HCT116 (cell line): ENCODE results near the gene DAAM1. TPM values are rescaled to one million over a fixed set of nuclear protein-coding genes. Genes with fewer than 3 reads are reported as not detected.

ENCODE experiments used
- ATAC-seq: fragments of 200-7000 bp; cut with Tn5 transposase; 2 replicates; pipeline ENCODE4 v1.9.1; 2020; ENCODE audit warnings: mild to moderate bottlenecking, moderate library complexity
- BruUV-seq: library from RNA; stranded (reverse); fragments of 400-500 nt; replicated peaks from 2 replicates; lab custom pipeline; 2021; lab: Mats Ljungman, UMichigan
- CTCF ChIA-PET: fragments of 300-600 bp; sonication (Branson Sonifier 250); formaldehyde crosslinking; loops from one replicate; lab custom pipeline; 2021; ENCODE audit warnings: antibody characterized with exemption; lab: Charles Lee
- POLR2A ChIA-PET: fragments of 300-600, 350-600 bp; sonication (Branson Sonifier 250); formaldehyde crosslinking; loops from one replicate; lab custom pipeline; 2021; ENCODE audit warnings: antibody characterized with exemption; lab: Charles Lee
- RAD21 ChIA-PET, 2 experiments: fragments of 300-600 bp; sonication (Branson Sonifier 250); formaldehyde crosslinking; loops; one replicate each; lab custom pipeline; 2023; ENCODE audit warnings: low total read pairs in 2 of 2; ENCODE audit not compliant: uncharacterized antibody in 2 of 2, unreplicated experiment in 2 of 2, low non-redundant PET in 1 of 2; lab: Charles Lee
- DNase-seq: peaks from one replicate; pipeline ENCODE4 v3.0.0-alpha.2; 2010; ENCODE audit warnings: low read depth, low spot score
- H2AFZ ChIP-seq: fragments of 200-600 bp; shearing (Covaris generic), sonication (generic); 2 replicates; pipeline ENCODE4 v1.6.1; 2017; ENCODE audit warnings: low read depth, mixed run types, mixed read lengths, antibody characterized with exemption, low read length; ENCODE audit not compliant: poor library complexity, severe bottlenecking
- H3K27ac ChIP-seq: 2 replicates; pipeline ENCODE4 v1.5.1; 2012; ENCODE audit warnings: low read depth, low read length
- H3K27me3 ChIP-seq: fragments of 200-600 bp; sonication (generic); 2 replicates; pipeline ENCODE4 v1.6.1; 2016; ENCODE audit warnings: mixed run types, low read length, mixed read lengths; ENCODE audit not compliant: insufficient read depth
- H3K36me3 ChIP-seq, 2 experiments: fragments of 200-500 bp in 1 of 2; fragments of 200-600 bp in 1 of 2; sonication (Bioruptor generic) in 1 of 2; sonication (generic) in 1 of 2; 2 replicates each; pipeline versions ENCODE4 v1.5.1 to v1.6.1; 2014 to 2016; ENCODE audit warnings: low read length in 2 of 2, inconsistent platforms in 1 of 2, mixed read lengths in 1 of 2, mixed run types in 1 of 2; ENCODE audit not compliant: insufficient read depth in 2 of 2, control insufficient read depth in 1 of 2
- H3K4me1 ChIP-seq, 2 experiments: fragments of 200-600 bp in 1 of 2; sonication (generic) in 1 of 2; 2 replicates each; pipeline versions ENCODE4 v1.5.1 to v1.6.1; 2012 to 2017; ENCODE audit warnings: low read length in 2 of 2, inconsistent platforms in 1 of 2, mild to moderate bottlenecking in 1 of 2, mixed read lengths in 1 of 2, mixed run types in 1 of 2, moderate library complexity in 1 of 2; ENCODE audit not compliant: insufficient read depth in 2 of 2, control insufficient read depth in 1 of 2
- H3K4me2 ChIP-seq: fragments of 200-600 bp; sonication (generic); 2 replicates; pipeline ENCODE4 v1.6.1; 2017; ENCODE audit warnings: mixed run types, low read length, mixed read lengths
- H3K4me3 ChIP-seq, 2 experiments: fragments of 200-600 bp in 1 of 2; sonication (generic) in 1 of 2; replicated peaks in 1 of 2; 2 replicates each; pipeline ENCODE4 v1.5.1; 2011 to 2016; ENCODE audit warnings: low read length in 2 of 2, control low read depth in 1 of 2, low read depth in 1 of 2, mild to moderate bottlenecking in 1 of 2, mixed read lengths in 1 of 2, mixed run types in 1 of 2
- H3K79me2 ChIP-seq: fragments of 200-600 bp; sonication (generic); 2 replicates; pipeline ENCODE4 v1.6.1; 2017; ENCODE audit warnings: mild to moderate bottlenecking, mixed run types, low read length, moderate library complexity, mixed read lengths; ENCODE audit not compliant: insufficient read depth
- H3K9ac ChIP-seq: fragments of 200-600 bp; sonication (generic); 2 replicates; pipeline ENCODE4 v1.6.1; 2016; ENCODE audit warnings: low read length, mixed read lengths
- H3K9me2 ChIP-seq: fragments of 200-600 bp; sonication (generic), shearing (Covaris generic); 2 replicates; pipeline ENCODE4 v1.6.1; 2017; ENCODE audit warnings: mixed run types, mild to moderate bottlenecking, moderate library complexity; ENCODE audit not compliant: insufficient read depth
- H3K9me3 ChIP-seq, 2 experiments: fragments of 200-500 bp in 1 of 2; fragments of 200-600 bp in 1 of 2; sonication (Bioruptor generic) in 1 of 2; sonication (generic) in 1 of 2; 2 replicates each; pipeline ENCODE4 v1.6.1; 2014 to 2017; ENCODE audit warnings: low read length in 2 of 2, mixed read lengths in 2 of 2, inconsistent platforms in 1 of 2, low read depth in 1 of 2, mild to moderate bottlenecking in 1 of 2, mixed run types in 1 of 2, moderate library complexity in 1 of 2; ENCODE audit not compliant: control insufficient read depth in 1 of 2, insufficient read depth in 1 of 2
- H4K20me1 ChIP-seq: fragments of 200-600 bp; sonication (generic), shearing (Covaris generic); 2 replicates; pipeline ENCODE4 v1.6.1; 2017; ENCODE audit warnings: mixed run types, mild to moderate bottlenecking, moderate library complexity; ENCODE audit not compliant: insufficient read depth
- CTCF ChIP-seq, 3 experiments: fragments of 200-600 bp in 1 of 3; sonication (generic) in 1 of 3; IDR thresholded peaks in 2 of 3; conservative IDR thresholded peaks in 1 of 3; 2 replicates each; pipeline ENCODE4 v1.5.1; 2012 to 2017; ENCODE audit warnings: low read depth in 2 of 3, low read length in 2 of 3, antibody characterized with exemption in 1 of 3, borderline replicate concordance in 1 of 3, control low read depth in 1 of 3, mild to moderate bottlenecking in 1 of 3, mixed read lengths in 1 of 3, mixed run types in 1 of 3, moderate library complexity in 1 of 3; ENCODE audit not compliant: insufficient read depth in 1 of 3
- FOSL1 ChIP-seq: IDR thresholded peaks from 2 replicates; pipeline ENCODE4 v1.6.1; 2012; ENCODE audit warnings: low read depth
- MAX ChIP-seq: IDR thresholded peaks from 2 replicates; pipeline ENCODE4 v1.6.1; 2012
- POLR2A ChIP-seq: IDR thresholded peaks from 2 replicates; pipeline ENCODE4 v1.7.0; 2011; ENCODE audit warnings: borderline replicate concordance; ENCODE audit not compliant: insufficient read depth, insufficient read length; ENCODE audit errors: extremely low read depth
- SP1 ChIP-seq: IDR thresholded peaks from 2 replicates; pipeline ENCODE4 v1.6.1; 2012; ENCODE audit warnings: low read depth
- ZFX ChIP-seq: fragments of 450-650 bp; IDR thresholded peaks from 2 replicates; pipeline ENCODE4 v1.6.1; 2017
- ZNF274 ChIP-seq: fragments of 200-500 bp; sonication (Bioruptor generic); IDR thresholded peaks from 2 replicates; pipeline ENCODE4 v1.6.1; 2014; ENCODE audit warnings: mild to moderate bottlenecking, low read depth, low read length, inconsistent platforms
- intact Hi-C: fragments of 100-400 bp; cut with micrococcal nuclease; formaldehyde crosslinking; loops from 2 replicates; pipeline ENCODE4 v1.10.0; 2022
- total RNA-seq: library from RNA; stranded (reverse); gene quantifications from one replicate; pipeline ENCODE4 v1.2.1, GENCODE V29; 2021; ENCODE audit not compliant: unreplicated experiment

Gene DAAM1
- total RNA-seq, 1 experiment from 2014 or later = 10.7 TPM

GRCh38 chr14:59342516-59343484 is 154.3 kb downstream of the DAAM1 start:
- H2AFZ ChIP-seq = peak overlapping the region; percentile 13
- H3K9me2 ChIP-seq = no peaks in the 10 kb centered on the region
- peak; percentile 28 for DNase-seq
- H3K4me3 ChIP-seq = no peak overlapping the region
- H3K4me1 ChIP-seq = peaks cover 25 to 30% of the 10 kb centered on the region in 2 experiments
- no peaks in the 10 kb centered on the region for H3K27me3 ChIP-seq
- peak overlapping the region; percentile 52 for H3K4me2 ChIP-seq
- ChIA-PET POLR2A (no interaction called here), RAD21 (no interaction called here)
- intact Hi-C loops = no loop called here
- no peaks in the 10 kb centered on the region for H3K9me3 ChIP-seq
- BruUV-seq = no TSS peak
- no peaks in the 10 kb centered on the region for H3K79me2 ChIP-seq
- no peak overlapping the region for H3K9ac ChIP-seq
- no peaks in the 10 kb centered on the region for H4K20me1 ChIP-seq
- TF ChIP-seq ZFX (0 out of 2 replicates have a peak, but pooled peaks have one; percentile 16), ZNF274 (no peak), MAX (peak; percentile 72), POLR2A (no peak), FOSL1 (peak; percentile 31; the same call in 1 of the 2 replicates), SP1 (0 out of 2 replicates have a peak, but pooled peaks have one; percentile 17), CTCF (IDR thresholded peaks at IDR 0.05 in 2 of 3, conservative IDR thresholded peaks at IDR 0.05 in 1 of 3; ENCODE audit: borderline replicate concordance in 1 of 3, insufficient read depth in 1 of 3, low read depth in 2 of 3, low read length in 2 of 3) (no peak)
- TF ChIP-seq, all 23 proteins: peak for 4
- peak; percentile 87 for ATAC-seq
- Histone ChIP-seq H3K36me3 (no peaks in the 10 kb centered on the region), H3K27ac (peak overlapping the region; percentile 34)
- CTCF ChIA-PET = no interaction called here
